Thoracic aorta (tissue), 2 donors: ENCODE data around the gene GPX4. TPM values are rescaled to one million over a fixed set of nuclear protein-coding genes. Genes with fewer than 3 reads are reported as not detected.
"Not testable (repeated sequence)": the region's sequence is repeated elsewhere in the genome, so short reads cannot be mapped to it uniquely, and the experiment has no call there.

Source experiments
- ATAC-seq: fragments of 150-250 bp; one replicate; pipeline ENCODE4 v1.8.0; 2017; ENCODE audit warnings: low read depth; ENCODE audit not compliant: insufficient number of reproducible peaks, low FRiP score
- DNase-seq: peaks from one replicate; pipeline ENCODE4 v3.0.0-alpha.2; 2020; ENCODE audit warnings: low spot score
- H3K27ac ChIP-seq, 2 donors: fragments of 200-600 bp; sonication (generic); 1 replicate in 1 of 2; 2 replicates in 1 of 2; pipeline ENCODE4 v1.5.1; 2016; ENCODE audit warnings: mild to moderate bottlenecking in 2 of 2, moderate library complexity in 2 of 2
- H3K27me3 ChIP-seq: fragments of 200-600 bp; sonication (generic); replicated peaks from 2 replicates; pipeline ENCODE4 v1.6.0; 2016; ENCODE audit warnings: mild to moderate bottlenecking; ENCODE audit not compliant: insufficient read depth
- H3K36me3 ChIP-seq: fragments of 200-600 bp; sonication (generic); one replicate; pipeline ENCODE4 v1.5.1; 2016
- H3K4me1 ChIP-seq, 2 donors: fragments of 200-600 bp; sonication (generic); 1 replicate in 1 of 2; 2 replicates in 1 of 2; pipeline versions ENCODE4 v1.5.1 to v1.6.0; 2016; ENCODE audit warnings: low read depth in 2 of 2, mild to moderate bottlenecking in 1 of 2; ENCODE audit not compliant: control insufficient read depth in 1 of 2
- H3K4me3 ChIP-seq: fragments of 200-600 bp; sonication (generic); 2 replicates; pipeline ENCODE4 v1.5.1; 2016; ENCODE audit warnings: mild to moderate bottlenecking
- H3K9me3 ChIP-seq: fragments of 200-600 bp; sonication (generic); 2 replicates; pipeline ENCODE4 v1.5.1; 2016
- total RNA-seq, 2 donors: library from RNA; depleted of rRNA; stranded (reverse); fragments of >200 nt; gene quantifications; one replicate each; pipeline versions ENCODE4 v1.1.0 to v1.2.3, GENCODE V29; 2016
- TF ChIP-seq, protein P1 (sequence below): fragments of 200-600 bp; sonication (generic); IDR thresholded peaks from one replicate; pipeline ENCODE4 v1.5.1; 2019; ENCODE audit warnings: antibody characterized with exemption

The GPX4 gene
- total RNA-seq, 2 donors from 2014 or later, result 259 to 441 TPM

DNA sequence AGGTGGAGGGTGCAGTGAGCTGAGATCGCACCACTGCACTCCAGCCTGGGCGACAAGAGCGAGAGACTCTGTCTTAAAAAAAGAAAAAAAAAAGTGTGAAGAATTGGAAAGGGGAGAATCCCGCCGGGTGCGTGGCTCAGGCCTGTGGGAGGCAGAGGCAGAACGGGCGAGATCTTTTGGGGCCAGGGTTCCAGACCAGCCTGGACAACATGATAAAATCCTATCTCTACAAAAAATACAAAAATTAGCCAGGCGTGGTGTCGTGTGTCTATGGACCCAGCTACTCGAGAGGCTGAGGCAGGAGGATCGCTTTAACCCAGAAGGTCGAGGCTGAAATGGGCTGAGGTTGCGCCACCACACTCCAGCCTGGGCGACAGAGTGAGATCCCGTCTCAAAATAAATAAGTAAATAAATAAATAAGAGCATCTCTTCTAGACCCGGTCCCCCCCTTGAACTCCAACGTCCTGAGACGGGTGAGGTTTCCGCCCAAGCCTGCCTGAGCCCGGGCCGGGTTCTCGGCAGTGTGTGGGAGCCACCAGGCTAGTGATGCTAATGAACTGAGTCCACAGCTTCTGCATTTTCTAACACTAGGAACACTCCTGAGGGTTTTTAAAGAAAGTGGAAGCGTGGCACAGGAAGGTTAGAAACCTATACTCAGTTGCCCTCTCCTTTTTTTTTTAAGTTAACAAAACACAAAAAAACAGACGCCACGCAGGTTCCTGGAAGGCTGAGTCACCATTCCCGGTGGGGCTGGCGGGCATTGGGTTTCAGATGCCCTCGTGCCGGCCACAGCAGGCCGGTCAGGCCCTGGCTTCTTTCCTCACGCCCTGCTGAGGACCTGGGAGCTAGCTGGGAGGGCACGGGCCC, 22.0 kb downstream of the GPX4 start:
- TF ChIP-seq, protein P1, sequence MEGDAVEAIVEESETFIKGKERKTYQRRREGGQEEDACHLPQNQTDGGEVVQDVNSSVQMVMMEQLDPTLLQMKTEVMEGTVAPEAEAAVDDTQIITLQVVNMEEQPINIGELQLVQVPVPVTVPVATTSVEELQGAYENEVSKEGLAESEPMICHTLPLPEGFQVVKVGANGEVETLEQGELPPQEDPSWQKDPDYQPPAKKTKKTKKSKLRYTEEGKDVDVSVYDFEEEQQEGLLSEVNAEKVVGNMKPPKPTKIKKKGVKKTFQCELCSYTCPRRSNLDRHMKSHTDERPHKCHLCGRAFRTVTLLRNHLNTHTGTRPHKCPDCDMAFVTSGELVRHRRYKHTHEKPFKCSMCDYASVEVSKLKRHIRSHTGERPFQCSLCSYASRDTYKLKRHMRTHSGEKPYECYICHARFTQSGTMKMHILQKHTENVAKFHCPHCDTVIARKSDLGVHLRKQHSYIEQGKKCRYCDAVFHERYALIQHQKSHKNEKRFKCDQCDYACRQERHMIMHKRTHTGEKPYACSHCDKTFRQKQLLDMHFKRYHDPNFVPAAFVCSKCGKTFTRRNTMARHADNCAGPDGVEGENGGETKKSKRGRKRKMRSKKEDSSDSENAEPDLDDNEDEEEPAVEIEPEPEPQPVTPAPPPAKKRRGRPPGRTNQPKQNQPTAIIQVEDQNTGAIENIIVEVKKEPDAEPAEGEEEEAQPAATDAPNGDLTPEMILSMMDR, result no peak
- ATAC-seq, result peak; percentile 36
- peak overlapping the region; percentile 31 for H3K4me3 ChIP-seq
- H3K9me3 ChIP-seq, result no peaks in the 10 kb centered on the region
- peaks cover 41 to 56% of the 10 kb centered on the region in 2 donors for H3K4me1 ChIP-seq
- no peak for DNase-seq
- peaks cover 60% of the 10 kb centered on the region for H3K36me3 ChIP-seq
- no peaks in the 10 kb centered on the region for H3K27me3 ChIP-seq
- H3K27ac ChIP-seq, result peak overlapping the region; percentile 63 to 93

DNA sequence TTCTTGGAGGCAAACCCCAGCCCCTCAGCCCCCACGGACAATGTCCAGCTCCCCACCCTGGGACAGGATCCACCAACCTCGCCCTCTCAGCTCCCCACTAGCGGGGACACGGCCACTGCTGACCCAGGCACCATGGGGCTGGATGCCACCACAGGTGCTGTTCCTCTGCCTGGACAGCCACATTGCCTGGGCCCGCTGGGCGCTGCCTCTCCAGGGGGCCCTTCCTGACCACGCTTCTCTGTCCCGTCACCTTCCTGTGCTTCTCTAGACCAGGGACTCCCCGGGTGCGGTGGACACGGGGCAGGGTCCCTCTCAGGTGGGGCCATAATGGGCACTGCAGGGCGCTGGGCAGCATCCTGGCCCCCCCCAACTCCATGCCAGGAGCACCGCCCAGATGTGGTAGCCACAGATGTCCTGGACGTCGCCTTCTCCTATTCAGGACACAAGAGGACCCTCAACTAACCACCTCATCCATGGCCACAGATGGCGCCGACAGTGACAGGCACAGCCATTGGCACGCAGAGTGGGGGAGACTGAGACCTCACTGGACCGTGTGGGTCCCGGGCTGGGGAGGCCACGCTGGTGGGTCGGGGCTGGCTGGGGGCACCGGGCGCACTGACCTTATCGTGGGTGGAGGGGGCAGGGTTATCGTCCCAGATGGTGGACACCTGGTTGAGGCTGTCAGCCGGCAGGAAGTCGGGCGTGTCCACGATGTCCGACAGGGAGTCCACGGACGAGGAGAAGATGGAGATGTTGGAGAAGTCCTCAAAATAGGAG, 23.4 kb downstream of the GPX4 start:
- Histone ChIP-seq H3K9me3 (no peaks in the 10 kb centered on the region), H3K4me1 (peaks cover 44 to 64% of the 10 kb centered on the region in 2 donors), H3K27ac (peak overlapping the region; percentile 63 to 93), H3K4me3 (no peak overlapping the region), H3K27me3 (no peaks in the 10 kb centered on the region), H3K36me3 (peaks cover 46% of the 10 kb centered on the region)
- ATAC-seq (no peak), DNase-seq (no peak)
- TF ChIP-seq, protein P1, result no peak

DNA sequence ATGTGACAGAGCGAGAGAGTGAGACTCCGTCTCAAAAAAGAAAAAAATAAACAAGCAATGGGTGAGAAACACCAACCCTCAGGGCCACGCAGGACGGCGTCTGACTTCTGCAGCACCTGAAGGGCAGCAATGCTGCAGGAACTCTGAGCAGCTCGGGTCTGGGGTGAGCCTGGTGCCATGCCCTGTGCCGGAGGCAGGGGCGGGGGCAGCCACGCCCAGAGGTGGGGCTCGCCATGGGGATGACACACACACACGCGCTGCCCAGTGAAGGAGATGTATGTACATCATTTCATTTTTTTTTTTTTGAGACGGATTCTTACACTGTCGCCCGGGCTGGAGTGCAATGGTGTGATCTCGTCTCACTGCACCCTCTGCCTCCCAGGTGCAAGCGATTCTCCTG, 24.3 kb downstream of the GPX4 start:
- H3K9me3 ChIP-seq, result no peaks in the 10 kb centered on the region
- TF ChIP-seq, protein P1, result no peak
- ATAC-seq (no peak), DNase-seq (no peak)
- peaks cover 38% of the 10 kb centered on the region for H3K36me3 ChIP-seq
- no peak overlapping the region for H3K4me3 ChIP-seq
- H3K4me1 ChIP-seq, result peaks cover 51 to 73% of the 10 kb centered on the region in 2 donors
- no peaks in the 10 kb centered on the region for H3K27me3 ChIP-seq
- no peak overlapping the region for H3K27ac ChIP-seq

DNA sequence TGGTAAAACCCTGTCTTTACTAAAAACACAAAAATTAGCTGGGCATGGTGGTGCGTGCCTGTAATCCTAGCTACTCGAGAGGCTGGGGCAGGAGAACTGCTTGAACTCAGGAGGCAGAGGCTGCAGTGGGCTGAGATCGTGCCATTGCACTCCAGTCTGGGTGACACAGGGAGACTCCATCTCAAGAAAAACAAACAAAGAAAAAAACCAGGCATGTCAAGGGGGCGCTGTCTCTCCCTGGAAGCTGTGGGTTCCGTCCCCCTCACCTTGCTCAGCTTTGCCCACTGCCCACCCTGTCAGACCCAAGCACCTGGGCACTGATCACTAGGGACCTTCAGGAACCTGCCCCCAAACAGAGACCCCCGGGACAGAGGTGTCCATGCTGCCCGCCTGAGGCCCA, 25.3 kb downstream of the GPX4 start:
- Histone ChIP-seq H3K4me3 (peak overlapping the region; percentile 95), H3K4me1 (peaks cover 55 to 78% of the 10 kb centered on the region in 2 donors), H3K36me3 (peaks cover 28% of the 10 kb centered on the region)
- DNase-seq, H3K9me3 ChIP-seq, ATAC-seq, H3K27me3 ChIP-seq, H3K27ac ChIP-seq: not testable (repeated sequence)

DNA sequence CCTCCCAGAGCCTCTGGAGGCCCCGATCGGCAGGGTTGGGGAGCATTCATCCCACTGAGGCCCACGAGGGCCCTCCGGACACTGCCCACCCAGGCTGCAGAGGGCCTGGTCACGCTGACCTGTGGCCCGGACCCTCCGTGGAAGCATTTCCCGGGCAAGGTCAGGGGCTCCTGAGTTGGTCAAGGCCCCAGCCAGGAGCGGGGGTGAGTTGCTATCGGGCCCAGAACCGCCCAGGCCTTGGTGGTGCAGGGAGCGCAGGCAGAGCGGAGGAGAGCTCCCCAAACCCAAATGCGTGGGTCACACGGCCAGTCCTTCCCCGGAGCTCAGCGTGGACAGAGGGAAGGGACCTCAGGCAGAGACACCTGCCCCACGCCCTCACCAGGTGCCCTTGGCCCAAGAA, 25.7 kb downstream of the GPX4 start:
- peak overlapping the region; percentile 95 for H3K4me3 ChIP-seq
- H3K27me3 ChIP-seq, result no peaks in the 10 kb centered on the region
- no peak for DNase-seq
- no peak for ATAC-seq
- H3K36me3 ChIP-seq, result peaks cover 24% of the 10 kb centered on the region
- no peaks in the 10 kb centered on the region for H3K9me3 ChIP-seq
- H3K27ac ChIP-seq, result no peak overlapping the region
- TF ChIP-seq, protein P1, result no peak
- H3K4me1 ChIP-seq, result peaks cover 55 to 78% of the 10 kb centered on the region in 2 donors
